ENCODE results near the gene RHPN2. TPM values are rescaled to one million over a fixed set of nuclear protein-coding genes. Genes with fewer than 3 reads are reported as not detected.
"Not testable (repeated sequence)": the region's sequence is repeated elsewhere in the genome, so short reads cannot be mapped to it uniquely, and the experiment has no call there.

RHPN2 gene
- total RNA-seq, 4 donors from 2014 or later: 7.8 to 39.7 (median 18.5) TPM

DNA sequence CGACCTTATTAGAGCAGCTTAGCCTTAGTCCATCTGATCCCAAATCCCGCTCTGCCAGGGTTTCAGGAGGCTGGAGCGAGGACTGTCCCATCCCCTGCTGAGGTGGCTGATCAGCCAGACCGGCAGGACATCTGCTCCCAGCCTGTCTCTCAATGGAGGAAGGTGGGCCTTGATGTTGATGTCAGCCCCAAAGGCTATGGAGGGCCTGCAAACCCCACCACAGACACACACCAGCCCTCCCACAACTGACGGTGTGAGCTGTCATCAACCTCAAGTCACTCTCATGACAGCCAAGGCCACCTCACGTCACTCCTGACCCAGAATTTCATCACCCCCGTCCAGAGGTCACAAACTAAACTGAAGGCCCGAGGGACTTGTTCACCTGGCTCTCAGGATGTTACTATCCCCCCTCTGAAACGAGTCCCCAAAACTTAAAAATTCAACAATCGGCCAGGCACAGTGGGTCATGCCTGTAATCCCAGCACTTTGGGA lies 25.5 kb downstream of the RHPN2 start:
- TF ChIP-seq, protein P1, sequence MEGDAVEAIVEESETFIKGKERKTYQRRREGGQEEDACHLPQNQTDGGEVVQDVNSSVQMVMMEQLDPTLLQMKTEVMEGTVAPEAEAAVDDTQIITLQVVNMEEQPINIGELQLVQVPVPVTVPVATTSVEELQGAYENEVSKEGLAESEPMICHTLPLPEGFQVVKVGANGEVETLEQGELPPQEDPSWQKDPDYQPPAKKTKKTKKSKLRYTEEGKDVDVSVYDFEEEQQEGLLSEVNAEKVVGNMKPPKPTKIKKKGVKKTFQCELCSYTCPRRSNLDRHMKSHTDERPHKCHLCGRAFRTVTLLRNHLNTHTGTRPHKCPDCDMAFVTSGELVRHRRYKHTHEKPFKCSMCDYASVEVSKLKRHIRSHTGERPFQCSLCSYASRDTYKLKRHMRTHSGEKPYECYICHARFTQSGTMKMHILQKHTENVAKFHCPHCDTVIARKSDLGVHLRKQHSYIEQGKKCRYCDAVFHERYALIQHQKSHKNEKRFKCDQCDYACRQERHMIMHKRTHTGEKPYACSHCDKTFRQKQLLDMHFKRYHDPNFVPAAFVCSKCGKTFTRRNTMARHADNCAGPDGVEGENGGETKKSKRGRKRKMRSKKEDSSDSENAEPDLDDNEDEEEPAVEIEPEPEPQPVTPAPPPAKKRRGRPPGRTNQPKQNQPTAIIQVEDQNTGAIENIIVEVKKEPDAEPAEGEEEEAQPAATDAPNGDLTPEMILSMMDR (IDR thresholded peaks at IDR 0.05): no peak
- TF ChIP-seq EP300 (IDR thresholded peaks at IDR 0.05): no peak
- no peak for TF ChIP-seq POLR2A (IDR thresholded peaks at IDR 0.05)
- TF ChIP-seq POLR2AphosphoS5 (IDR thresholded peaks at IDR 0.05): no peak
- Histone ChIP-seq H3K4me1 (no peaks in the 10 kb centered on the region), H3K36me3 (no peaks in the 10 kb centered on the region), H3K4me3 (no peak overlapping the region), H3K9me3 (no peaks in the 10 kb centered on the region), H3K27me3 (no peaks in the 10 kb centered on the region), H3K27ac (no peak overlapping the region)
- 83% methylated on average over 10 of the region's 10 CpGs for WGBS
- DNase-seq (ENCODE audit: low spot score in 2 of 2): no peak

DNA sequence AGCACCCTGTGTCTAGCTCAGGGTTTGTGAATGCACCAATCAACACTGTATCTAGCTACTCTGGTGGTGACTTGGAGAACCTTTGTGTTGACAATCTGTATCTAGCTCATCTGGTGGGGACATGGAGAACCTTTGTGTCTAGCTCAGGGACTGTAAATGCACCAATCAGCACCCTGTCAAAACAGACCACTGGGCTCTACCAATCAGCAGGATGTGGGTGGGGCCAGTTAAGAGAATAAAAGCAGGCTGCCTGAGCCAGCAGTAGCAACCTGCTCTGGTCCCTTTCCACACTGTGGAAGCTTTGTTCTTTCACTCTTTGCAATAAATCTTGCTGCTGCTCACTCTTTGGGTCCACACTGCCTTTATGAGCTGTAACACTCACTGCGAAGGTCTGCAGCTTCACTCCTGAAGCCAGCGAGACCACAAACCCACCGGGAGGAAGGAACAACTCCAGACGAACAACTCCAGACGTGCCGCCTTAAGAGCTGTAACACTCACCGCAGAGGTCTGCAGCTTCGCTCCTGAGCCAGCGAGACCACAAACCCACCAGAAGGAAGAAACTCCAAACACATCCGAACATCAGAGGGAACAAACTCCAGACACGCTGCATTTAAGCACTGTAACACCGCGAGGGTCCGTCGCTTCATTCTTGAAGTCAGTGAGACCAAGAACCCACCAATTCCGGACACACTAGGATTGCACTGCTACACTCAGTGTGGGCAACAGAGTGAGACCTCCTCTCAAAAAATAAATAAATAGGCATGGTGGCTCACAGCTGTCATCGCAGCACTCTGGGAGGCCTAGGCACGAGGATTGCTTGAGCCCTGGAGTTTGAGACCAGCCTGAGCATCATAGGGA lies 27.3 kb downstream of the RHPN2 start:
- not testable (repeated sequence) for H3K4me3 ChIP-seq; H3K36me3 ChIP-seq; H3K4me1 ChIP-seq; H3K27me3 ChIP-seq; H3K27ac ChIP-seq; H3K9me3 ChIP-seq; DNase-seq (ENCODE audit: low spot score in 2 of 2)
- 76% methylated on average over 18 of the region's 18 CpGs for WGBS

DNA sequence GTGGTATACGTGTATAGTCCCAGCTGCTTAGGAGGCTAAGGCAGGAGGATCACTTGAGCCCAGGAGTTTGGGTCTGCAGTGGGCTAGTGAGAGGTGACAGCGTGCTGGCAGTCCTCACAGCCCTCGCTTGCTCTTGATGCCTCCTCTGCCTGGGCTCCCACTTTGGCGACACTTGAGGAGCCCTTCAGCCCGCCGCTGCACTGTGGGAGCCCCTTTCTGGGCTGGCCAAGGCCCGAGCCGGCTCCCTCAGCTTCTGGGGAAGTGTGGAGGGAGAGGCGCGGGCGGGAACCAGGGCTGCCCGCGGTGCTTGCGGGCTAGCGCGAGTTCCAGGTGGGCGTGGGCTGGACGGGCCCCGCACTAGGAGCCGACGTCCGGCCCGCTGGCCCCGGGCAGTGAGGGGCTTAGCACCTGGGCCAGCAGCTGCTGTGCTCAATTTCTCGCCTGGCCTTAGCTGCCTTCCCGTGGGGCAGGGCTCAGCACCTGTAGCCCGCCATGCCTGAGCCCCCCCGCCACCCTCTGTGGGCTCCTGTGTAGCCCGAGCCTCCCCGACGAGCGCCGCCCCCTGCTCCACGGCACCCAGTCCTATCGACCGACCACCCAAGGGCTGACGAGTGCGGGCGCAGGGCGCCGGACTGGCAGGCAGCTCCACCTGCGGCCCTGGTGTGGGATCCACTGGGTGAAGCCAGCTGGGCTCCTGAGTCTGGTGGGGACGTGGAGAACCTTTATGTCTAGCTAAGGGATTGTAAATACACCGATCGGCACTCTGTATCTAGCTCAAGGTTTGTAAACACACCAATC lies 28.1 kb downstream of the RHPN2 start:
- H3K4me3 ChIP-seq; H3K27me3 ChIP-seq; H3K4me1 ChIP-seq; H3K9me3 ChIP-seq; H3K36me3 ChIP-seq; DNase-seq (ENCODE audit: low spot score in 2 of 2); H3K27ac ChIP-seq: not testable (repeated sequence)
- WGBS: 90% methylated on average over 13 of the region's 45 CpGs

DNA sequence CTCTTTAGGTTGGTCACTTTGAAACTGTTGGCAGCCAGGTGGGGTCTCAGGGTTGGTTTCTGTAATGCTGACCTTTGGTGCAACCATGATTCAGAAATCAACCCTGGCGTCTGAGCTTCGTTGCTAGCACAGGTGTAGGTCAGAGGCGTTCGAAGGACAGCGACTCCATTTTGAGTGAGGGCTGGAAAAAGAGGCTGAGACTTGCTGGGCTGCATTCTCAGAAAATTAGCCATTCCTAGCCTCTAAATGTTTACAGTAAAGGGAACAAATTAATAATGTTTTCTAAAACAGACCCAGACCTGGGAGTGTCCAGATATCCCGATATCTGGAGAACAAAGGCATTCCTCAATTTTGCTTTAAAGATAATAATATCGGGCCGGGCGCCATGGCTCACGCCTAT lies 29.2 kb downstream of the RHPN2 start:
- 95% methylated on average over 10 of the region's 10 CpGs for WGBS
- Histone ChIP-seq H3K4me3 (no peak overlapping the region), H3K27ac (no peak overlapping the region), H3K36me3 (no peaks in the 10 kb centered on the region), H3K27me3 (no peaks in the 10 kb centered on the region), H3K4me1 (no peaks in the 10 kb centered on the region), H3K9me3 (no peaks in the 10 kb centered on the region)
- TF ChIP-seq POLR2AphosphoS5 (IDR thresholded peaks at IDR 0.05) (no peak), POLR2A (IDR thresholded peaks at IDR 0.05) (no peak)
- no peak for DNase-seq (ENCODE audit: low spot score in 2 of 2)

DNA sequence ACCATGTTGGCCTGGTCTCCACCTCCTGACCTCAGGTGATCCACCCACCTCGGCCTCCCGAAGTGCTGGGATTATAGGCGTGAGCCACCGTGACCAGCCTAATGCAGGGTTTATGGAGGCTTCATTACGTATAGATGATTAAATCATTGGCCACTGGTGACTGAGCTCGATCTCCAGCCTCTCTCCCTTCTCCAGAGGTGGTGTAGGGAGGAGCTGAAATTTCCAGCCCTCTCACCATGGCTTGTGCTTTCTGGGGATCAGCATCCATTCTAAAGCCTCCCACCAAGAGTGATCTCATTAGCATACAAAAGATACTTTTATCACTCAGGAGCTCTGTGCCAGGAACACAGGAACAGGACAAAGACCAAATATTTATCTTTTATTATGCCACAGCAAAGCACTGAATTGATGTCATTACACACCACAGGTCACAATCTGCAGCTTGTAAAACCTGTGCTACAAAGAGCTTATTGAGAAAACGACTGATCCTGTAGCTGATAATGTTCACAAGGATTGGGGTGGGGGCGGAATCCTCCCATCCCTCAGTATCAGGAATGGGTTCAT lies 32.4 kb downstream of the RHPN2 start:
- no peaks in the 10 kb centered on the region for H3K4me1 ChIP-seq
- H3K27ac ChIP-seq: no peak overlapping the region
- no peaks in the 10 kb centered on the region for H3K36me3 ChIP-seq
- TF ChIP-seq, protein P1 (IDR thresholded peaks at IDR 0.05): no peak
- TF ChIP-seq POLR2A (IDR thresholded peaks at IDR 0.05) (no peak), EP300 (IDR thresholded peaks at IDR 0.05) (no peak), POLR2AphosphoS5 (IDR thresholded peaks at IDR 0.05) (no peak)
- no peaks in the 10 kb centered on the region for H3K9me3 ChIP-seq
- no peak overlapping the region for H3K4me3 ChIP-seq
- DNase-seq (ENCODE audit: low spot score in 2 of 2): no peak
- 73% methylated on average over 8 of the region's 8 CpGs for WGBS
- no peaks in the 10 kb centered on the region for H3K27me3 ChIP-seq

DNA sequence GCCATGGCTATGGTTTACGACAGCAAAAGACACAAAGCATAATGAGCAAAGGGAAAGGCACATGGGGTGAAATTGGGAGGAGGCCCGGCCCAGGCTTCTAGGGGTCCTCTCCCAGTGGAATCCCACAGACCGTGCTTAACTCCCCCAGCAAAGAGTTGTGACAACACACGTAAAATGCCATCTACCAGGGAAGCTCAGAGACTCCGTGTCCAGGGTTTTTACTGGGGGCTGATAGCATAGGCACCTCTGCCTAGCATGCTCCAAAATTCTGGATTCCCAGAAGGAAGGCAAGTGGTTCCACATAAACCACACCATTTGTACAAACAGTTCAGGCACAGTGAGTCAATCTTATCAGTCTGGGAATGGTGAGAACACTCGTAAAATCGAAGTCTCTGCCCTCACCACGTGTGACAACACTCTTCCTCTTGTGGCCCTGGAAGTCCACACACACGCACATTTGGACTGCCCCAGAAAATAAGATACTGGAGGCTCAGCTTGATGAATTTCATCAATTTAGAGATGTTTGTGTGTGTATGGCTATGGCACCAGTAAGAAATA lies 34.9 kb downstream of the RHPN2 start:
- 81% methylated on average over 9 of the region's 9 CpGs for WGBS
- Histone ChIP-seq H3K9me3 (no peaks in the 10 kb centered on the region), H3K4me3 (no peak overlapping the region), H3K4me1 (no peaks in the 10 kb centered on the region), H3K36me3 (no peaks in the 10 kb centered on the region), H3K27me3 (no peaks in the 10 kb centered on the region), H3K27ac (no peak overlapping the region)
- TF ChIP-seq POLR2AphosphoS5 (IDR thresholded peaks at IDR 0.05): no peak
- TF ChIP-seq, protein P1 (IDR thresholded peaks at IDR 0.05): no peak
- TF ChIP-seq EP300 (IDR thresholded peaks at IDR 0.05): no peak
- TF ChIP-seq POLR2A (IDR thresholded peaks at IDR 0.05): no peak
- no peak for DNase-seq (ENCODE audit: low spot score in 2 of 2)

DNA sequence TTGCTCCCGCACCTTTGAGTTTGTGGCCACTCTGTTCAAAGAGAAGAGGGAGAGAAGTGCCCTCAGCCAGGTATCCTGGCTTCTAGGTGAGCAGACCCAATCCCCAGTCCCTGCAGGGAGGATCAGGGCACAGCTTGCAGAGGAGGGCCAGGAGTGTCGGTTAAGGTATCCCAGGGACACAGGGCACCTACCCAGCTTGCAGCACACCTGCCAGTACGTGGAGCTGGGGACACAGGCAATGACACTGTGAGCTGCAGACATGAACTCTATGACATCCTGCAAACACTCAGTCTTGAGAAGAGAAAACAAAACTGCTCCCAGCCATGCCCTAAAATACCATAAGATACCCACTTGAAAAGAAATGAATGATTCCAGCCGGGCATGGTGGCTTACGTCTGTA lies 38.1 kb downstream of the RHPN2 start:
- not testable (repeated sequence) for H3K4me1 ChIP-seq; H3K4me3 ChIP-seq; H3K36me3 ChIP-seq; DNase-seq (ENCODE audit: low spot score in 2 of 2); H3K27me3 ChIP-seq; H3K9me3 ChIP-seq
- whole genome bisulfite sequencing: 85% methylated on average over 4 of the region's 5 CpGs
- peak overlapping the region; percentile 54 for H3K27ac ChIP-seq

DNA sequence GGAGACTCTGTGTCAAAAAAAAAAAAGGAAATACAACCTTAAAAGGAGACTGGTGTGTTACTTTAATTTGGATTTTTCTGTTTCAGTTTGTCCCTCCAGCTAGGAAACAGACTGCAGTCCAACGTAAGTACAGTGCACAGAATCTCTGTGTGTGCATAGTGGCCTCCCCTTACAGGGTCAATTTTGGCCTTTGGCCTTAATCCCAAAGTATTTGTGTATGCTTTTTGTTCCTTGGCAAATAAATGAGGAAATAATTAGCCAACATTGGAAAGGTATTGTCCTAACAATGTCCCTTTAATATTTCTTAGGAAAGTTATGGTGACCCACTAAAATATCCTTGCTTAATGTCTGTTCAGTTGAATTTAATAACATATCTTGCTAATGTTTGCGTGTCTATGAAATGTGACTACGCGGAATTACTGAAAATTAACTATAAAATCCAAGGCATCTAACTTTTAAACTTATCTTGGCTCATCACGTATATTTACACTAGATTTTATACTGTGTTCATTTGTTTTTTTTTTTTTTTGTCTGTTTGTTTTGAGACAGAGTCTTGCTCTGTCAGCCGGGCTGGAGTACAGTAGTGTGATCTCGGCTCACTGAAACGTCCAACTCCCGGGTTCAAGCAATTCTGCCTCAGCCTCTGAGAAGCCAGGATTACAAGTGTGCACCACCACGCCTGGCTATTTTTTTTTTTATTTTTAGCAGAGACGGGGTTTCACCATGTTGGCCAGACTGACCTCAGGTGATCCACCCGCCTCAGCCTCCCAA lies 39.0 kb downstream of the RHPN2 start:
- WGBS: 88% methylated on average over 12 of the region's 12 CpGs
- H3K4me3 ChIP-seq; DNase-seq (ENCODE audit: low spot score in 2 of 2); H3K4me1 ChIP-seq; H3K9me3 ChIP-seq; H3K27me3 ChIP-seq; H3K36me3 ChIP-seq: not testable (repeated sequence)
- H3K27ac ChIP-seq: peak overlapping the region; percentile 54
